ENCODE results near the gene CYB5R3.
A peak's percentile ranks its signal among the peaks of the same experiment; 100 is the strongest.

CYB5R3 gene

DNA sequence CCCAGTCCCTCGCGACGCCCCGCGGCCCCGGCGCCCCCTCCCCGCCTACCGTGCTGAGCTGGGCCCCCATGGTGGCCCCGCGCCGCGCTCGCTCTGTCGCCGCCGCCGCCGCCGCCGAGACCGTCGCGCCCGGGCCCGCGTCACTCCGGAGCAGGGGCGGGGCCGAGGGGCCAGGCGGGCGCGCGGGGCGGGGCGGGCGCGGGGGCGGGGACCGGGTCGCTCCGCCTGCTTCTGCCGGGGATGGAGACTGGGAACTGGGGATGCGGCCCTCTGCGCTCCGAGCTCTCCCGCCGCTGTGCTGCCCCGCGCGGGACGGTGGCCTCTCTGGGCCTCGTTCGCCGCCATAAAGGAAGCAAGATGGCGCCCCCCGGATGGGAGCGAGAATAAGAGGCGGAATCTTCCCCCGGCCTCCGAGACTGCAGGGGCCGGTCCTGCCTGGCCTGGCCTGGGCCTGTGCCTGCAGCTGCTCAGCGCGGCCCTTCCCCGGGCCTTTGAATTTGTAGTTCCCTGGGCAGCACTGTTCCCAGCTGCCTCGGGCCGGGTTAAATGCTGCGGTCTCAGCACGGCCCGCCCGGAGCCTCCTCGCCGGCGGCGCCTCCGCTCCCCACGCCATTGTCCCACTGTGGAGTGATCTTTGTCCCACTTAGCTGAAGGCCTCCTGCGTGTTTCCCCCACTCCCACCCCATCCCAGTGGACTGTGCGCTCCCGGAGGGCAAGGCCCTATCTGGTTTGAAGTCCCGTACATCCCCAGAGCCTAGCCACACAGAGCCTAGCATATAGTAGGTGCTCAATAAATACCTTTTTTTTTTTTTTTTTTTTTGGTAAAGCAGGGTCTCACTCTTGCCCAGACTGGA lies at the start of gene CYB5R3:
CYB5R3 (minus strand) TSS at position 147 of the 854 bp plus-strand sequence; CDS start at position 70, 77 bp downstream.
- DNase-seq = peak; percentile 19

DNA sequence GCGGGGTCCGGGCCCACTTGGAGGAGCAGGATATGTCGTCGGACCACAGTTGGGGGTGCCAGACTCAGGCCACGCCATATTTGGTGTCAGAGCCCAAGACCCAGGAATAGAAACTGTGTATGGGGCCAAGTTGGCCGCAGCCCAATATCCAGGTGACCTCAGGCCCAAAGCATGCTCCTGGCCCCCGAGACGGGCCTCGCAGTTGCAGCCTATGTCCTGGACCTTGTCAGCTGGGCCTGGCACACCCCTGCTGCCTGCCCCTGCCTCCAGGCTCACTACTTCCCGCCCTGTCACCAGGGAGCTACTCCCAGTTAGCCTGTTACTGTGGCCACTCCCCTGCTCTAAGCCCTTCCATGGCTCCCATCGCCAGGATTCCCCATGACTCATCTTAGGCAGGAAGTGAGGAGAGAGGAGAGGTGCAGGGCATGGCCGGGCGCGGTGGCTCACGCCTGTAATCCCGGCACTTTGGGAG lies 48.4 kb upstream of the CYB5R3 start:
- DNase-seq = no peak

GRCh38 chr22:42696331-42696967 lies 47.3 kb upstream of the CYB5R3 start:
- no peak for DNase-seq

GRCh38 chr22:42695294-42695693 lies 46.1 kb upstream of the CYB5R3 start:
- DNase-seq = no peak

- no peak for DNase-seq
Observed at GRCh38 chr22:42693763-42694683, 44.8 kb upstream of the CYB5R3 start.

DNA sequence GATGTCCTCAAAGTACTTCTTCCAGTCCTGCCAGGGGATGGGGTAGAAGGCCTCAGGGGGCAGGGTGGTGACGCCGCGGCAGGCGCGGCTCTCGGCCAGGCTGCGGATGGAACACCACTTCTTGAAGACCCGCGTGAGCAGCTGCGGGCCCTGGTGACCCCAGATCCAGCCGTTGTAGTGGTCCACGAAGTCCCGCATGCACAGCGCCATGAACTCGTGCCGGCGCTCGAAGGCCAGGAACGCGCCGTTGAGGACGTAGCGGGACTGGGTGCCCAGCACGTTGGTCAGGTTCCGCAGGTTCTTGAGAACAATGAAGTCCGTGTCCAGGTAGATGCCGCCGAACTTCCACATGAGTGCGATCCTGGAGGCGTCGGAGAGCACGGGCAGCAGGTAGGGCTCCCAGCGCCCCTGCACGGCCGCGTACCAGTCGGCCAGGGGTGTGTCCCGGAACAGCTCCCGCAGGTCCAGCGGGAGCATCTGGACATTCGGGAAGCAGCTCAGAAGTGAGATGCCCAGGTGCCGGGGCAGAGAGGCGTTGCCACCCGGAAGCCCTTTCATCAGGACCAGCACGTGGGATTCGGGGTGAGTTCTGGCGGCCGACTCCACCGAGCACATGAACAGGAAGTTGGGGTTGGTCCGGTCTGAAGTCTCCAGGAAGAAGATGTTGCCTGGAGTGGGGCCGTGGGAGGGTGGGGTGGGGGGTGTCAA lies 44.0 kb upstream of the CYB5R3 start:
- no peak for DNase-seq

DNA sequence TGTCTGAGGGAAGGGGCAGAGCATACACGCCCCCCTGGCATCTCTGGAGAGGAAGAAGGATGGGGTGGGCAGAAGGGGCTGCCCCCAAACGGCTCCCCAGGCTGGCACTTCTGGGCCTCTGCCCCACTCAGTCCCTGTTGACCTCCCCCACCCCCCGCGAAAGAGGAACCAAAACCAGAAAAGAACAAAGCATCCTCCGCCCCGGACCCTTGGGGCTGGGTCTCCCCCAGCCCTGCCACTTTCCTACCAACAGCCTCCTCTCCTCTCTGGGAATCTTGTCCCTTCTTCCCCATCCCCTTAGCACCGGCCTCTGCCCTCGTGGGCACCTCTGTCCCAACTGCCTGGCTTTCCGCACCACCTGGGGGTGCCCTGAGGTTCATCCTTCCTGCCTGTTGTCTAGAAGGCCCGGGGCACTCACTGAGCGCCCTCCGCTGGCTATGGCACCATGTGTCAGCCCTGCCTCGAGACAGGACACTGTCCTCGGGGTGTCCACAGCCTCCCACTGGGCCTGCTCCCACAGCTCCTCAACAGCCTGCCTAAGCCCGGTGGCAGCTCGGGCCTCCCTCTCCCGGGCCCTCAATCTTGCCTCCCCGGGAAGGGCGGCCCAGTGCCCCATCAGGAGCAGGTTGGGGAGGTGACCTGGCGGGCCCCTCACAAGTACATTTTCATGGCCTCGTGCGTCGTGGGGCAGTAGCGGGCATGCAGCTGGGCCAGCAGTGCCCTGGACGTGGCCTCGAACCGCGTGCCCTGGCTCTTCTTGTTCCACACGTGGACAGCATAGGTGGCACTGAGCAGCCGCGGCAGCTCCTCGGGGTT lies 43.3 kb upstream of the CYB5R3 start:
- DNase-seq = no peak

- DNase-seq = no peak
Observed at GRCh38 chr22:42691440-42691839, 42.2 kb upstream of the CYB5R3 start.

- peak; percentile 48 for DNase-seq
Observed at GRCh38 chr22:42688241-42689211, 39.3 kb upstream of the CYB5R3 start.

DNA sequence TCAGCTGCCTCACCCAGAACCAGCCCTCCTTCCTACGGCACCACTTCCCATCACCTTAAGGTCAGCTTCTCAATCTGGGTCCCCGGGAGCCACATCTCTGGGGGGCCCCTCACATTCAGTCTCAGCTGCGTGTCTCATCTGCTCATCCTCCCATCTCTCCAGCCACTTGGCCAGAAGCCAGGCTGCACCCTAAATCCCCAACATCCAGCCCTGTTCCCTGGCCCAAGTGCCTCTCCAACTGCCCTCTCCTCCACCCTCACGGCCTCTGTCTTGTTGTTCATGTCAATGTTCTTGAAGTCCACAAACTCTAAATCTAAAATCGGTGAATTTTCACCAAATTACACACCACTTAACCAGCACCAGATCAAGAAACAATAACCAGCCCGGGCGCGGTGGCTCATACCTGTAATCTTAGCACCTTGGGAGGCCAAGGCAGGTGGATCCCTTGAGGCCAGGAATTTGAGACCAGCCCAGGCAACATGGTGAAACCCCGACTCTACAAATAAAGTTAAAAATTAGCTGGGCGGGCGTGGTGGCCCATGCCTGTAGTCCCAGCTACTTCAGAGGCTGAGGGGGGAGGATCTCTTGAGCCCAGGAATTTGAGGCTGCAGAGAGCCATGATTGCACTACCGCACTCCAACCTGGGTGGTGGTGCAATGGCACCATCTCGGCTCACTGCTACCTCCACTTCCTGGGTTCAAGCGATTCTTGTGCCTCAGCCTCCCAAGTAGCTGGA lies 37.7 kb upstream of the CYB5R3 start:
- no peak for DNase-seq

GRCh38 chr22:42685941-42686653 lies 36.9 kb upstream of the CYB5R3 start:
- no peak for DNase-seq

DNA sequence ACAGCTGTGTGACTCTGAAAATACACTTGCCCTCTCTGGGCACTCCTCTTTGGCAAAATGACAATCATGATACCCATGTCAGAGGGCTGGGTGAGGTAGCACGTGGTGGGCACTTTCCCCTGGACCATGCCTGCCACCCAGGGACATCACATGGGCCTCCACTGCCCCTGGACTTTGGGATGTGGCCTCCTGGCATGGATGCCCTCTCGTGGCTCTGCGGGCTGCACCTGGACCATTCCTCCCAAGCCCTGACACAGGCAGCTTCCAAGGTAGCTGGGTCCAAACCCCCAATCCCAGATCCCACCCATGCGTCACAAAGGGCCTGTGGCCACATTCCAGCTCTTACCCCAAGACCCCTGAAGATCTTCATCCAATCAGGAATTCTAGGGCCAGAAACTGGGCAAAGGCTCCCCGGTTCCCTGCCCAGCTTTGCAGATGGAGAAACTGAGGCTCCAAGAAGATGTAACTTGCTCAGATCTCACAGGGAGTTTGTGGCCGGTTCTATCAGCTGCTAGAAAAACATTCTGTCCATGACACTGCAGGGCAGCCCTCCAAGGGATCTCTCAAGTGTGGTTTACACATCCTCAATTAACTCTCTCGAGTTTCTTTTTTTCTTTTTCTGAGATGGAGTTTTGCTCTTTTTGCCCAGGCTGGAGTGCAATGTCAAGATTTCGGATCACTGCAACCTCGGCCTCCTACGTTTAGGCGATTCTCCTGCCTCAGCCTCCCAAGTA lies 35.4 kb upstream of the CYB5R3 start:
- no peak for DNase-seq

DNA sequence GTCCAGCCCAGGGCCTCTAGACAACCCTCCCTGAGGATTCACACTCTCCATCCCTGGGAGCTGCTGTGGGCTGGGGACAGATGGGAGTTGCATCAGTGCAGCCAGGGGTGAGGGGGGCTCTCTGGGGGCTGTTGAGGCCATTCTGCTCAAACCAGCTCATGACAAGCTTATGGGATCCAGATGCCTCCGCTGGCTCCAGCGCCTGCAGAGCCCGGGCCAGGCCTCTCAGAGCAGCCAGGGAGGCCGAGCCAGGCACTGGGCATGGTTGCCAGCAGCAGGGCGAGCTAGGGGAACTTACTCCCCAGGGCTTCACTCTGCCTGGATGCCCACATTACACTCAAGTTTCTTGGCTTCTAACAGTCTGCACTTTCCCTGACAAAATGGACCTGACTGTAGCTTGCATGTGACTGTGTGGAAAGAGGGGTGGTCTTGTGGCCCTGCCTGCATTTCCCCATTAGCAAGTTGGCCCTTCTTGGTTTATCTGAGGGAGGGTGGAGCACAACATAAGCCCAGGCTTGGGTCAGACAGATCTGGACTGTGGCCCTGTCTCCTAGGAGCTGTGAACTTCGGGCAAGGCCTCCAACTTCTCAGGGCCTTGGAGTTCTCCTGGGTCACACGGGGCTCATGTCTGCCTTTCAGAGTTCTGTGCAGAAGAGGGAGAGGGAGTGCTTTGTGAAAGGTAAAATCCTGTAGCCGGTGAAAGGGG lies 34.5 kb upstream of the CYB5R3 start:
- no peak for DNase-seq

DNA sequence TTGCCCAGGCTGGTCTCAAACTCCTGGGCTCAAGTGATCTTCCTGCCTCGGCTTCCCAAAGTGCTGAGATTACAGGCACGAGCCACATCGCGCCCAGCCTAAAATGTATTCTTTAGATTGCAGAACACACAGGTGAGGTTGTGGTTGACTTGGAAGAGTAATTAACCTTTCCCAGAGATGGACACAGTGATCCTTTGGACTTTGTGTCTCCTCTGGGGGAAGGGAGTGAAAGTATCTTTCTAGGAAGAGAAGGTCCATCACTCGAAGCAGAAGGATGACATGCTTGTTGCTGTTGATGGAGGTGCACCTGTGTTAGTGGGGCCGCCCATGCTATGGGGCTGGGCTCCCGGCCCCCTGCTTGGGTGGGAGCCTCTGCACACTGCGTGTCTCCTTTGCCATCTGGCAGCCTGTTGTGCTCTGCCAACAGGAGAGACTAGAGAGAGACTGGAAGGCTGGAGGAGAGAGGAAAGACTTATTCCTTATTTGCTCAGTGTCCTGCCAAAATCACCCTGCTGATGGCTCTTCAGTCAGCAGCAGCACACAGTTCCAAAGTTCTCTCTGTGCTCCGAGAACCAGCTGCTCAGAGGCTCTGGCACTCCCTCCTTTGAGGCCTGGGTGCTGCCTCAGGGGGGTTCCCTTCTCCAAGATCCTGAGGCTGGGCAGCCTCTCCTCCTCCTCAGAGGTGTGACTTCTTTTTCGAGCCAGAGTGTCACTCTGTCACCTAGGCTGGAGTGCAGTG lies 33.1 kb upstream of the CYB5R3 start:
- no peak for DNase-seq

DNA sequence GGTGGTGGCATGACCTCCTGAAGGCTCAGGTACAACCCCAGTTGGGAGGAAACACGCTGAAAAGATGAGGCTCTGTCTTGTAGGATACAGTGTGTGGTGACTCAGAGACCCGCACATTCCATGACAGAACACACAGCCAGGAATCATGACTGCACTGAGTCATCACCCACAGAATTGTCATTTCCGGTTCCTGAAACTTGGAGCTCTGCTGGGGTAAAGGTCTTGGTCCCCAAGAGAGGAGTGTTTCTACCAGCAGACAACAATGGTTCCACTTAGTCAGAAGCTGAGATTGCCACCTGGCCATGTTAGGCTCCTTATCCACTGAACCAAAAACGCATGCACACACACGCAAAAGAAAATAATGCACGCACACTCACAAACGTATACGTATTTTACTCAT lies 31.5 kb upstream of the CYB5R3 start:
- no peak for DNase-seq

DNA sequence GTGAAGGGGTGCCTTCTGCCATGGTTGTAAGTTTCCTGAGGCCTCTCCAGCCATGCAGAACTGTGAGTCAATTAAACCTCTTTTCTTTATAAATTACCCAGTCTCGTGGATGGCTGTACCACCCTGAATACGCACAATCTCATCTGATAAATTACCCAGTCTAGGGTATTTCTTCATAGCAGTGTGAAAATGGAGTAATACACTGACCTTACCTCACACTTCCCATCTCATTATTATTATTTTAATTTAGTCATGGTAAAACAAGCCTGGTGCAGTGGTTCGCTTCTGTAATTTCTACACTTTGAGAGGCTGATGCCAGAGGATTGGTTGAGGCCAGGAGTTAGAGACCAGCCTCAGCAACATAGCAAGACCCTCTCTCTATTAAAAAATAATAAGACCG lies 30.5 kb upstream of the CYB5R3 start:
- DNase-seq = no peak

DNA sequence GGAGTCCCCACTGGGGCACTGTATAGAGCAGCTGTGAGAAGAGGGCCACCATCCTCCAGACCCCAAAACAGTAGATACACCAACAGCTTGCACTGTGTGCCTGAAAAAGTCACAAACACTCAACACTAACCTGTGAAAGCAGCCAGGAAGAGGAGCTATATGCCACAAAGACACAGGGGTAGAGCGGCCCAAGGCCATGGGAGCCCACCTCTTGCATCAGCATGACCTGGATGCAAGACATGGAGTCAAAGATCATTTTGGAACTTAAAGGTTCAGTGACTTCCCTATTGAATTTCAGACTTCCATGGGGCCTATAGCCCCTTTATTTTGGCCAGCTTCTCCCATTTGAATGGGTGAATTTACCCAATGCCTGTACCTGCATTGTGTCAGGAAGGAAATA lies 29.7 kb upstream of the CYB5R3 start:
- no peak for DNase-seq

All from DMS79 treated with DMSO at 0.1 percent for 48 hours (cell line).